Neutrophil (primary cell): ENCODE measurements around the gene FCHSD2.

ENCODE experiments used
- H3K27ac ChIP-seq: fragments of 200-600 bp; sonication (generic); 2 replicates; pipeline ENCODE4 v1.5.1; 2016; ENCODE audit warnings: mild to moderate bottlenecking, moderate library complexity
- H3K27me3 ChIP-seq: fragments of 200-600 bp; sonication (generic); 2 replicates; pipeline ENCODE4 v1.6.0; 2016; ENCODE audit warnings: mild to moderate bottlenecking
- H3K36me3 ChIP-seq: fragments of 200-600 bp; sonication (generic); 2 replicates; pipeline ENCODE4 v1.5.1; 2017
- H3K4me1 ChIP-seq, 2 experiments: fragments of 200-600 bp in 1 of 2; sonication (generic) in 1 of 2; 1 replicate in 1 of 2; 2 replicates in 1 of 2; pipeline versions ENCODE4 v1.5.1 to v1.6.1; 2013 to 2016; ENCODE audit warnings: low read depth in 1 of 2, low read length in 1 of 2, mild to moderate bottlenecking in 1 of 2, moderate library complexity in 1 of 2; ENCODE audit not compliant: control insufficient read depth in 1 of 2, insufficient read depth in 1 of 2
- H3K4me3 ChIP-seq, 2 experiments: fragments of 200-600 bp in 1 of 2; sonication (generic) in 1 of 2; 1 replicate in 1 of 2; 2 replicates in 1 of 2; pipeline ENCODE4 v1.5.1; 2013 to 2016; ENCODE audit warnings: low read depth in 1 of 2, low read length in 1 of 2, mild to moderate bottlenecking in 1 of 2, moderate library complexity in 1 of 2
- H3K9me3 ChIP-seq: fragments of 200-600 bp; sonication (generic); 2 replicates; pipeline ENCODE4 v1.5.1; 2016
- CTCF ChIP-seq: fragments of 200-600 bp; sonication (generic); IDR thresholded peaks from 2 replicates; pipeline ENCODE4 v1.5.1; 2016; ENCODE audit warnings: antibody characterized with exemption

Gene FCHSD2

GRCh38 chr11:72939031-72939430 is 203.1 kb downstream of the FCHSD2 start:
- no peak for TF ChIP-seq CTCF
- Histone ChIP-seq H3K4me3 (no peak overlapping the region), H3K27me3 (no peaks in the 10 kb centered on the region), H3K9me3 (no peaks in the 10 kb centered on the region), H3K36me3 (no peaks in the 10 kb centered on the region), H3K4me1 (peaks cover 37 to 38% of the 10 kb centered on the region in 2 experiments), H3K27ac (no peak overlapping the region)

- Histone ChIP-seq H3K9me3 (no peaks in the 10 kb centered on the region), H3K4me1 (peaks cover 53 to 54% of the 10 kb centered on the region in 2 experiments), H3K27ac (peak overlapping the region; percentile 86), H3K36me3 (no peaks in the 10 kb centered on the region), H3K4me3 (no peak overlapping the region), H3K27me3 (no peaks in the 10 kb centered on the region)
- TF ChIP-seq CTCF: no peak
Observed at GRCh38 chr11:72937439-72937838, 204.7 kb downstream of the FCHSD2 start.

- Histone ChIP-seq H3K4me1 (peaks cover 68% of the 10 kb centered on the region in 2 experiments), H3K36me3 (no peaks in the 10 kb centered on the region), H3K27me3 (no peaks in the 10 kb centered on the region), H3K4me3 (peak overlapping the region in 1 of 2 experiments; percentile 31), H3K9me3 (no peaks in the 10 kb centered on the region), H3K27ac (peak overlapping the region; percentile 86)
- TF ChIP-seq CTCF: no peak
Observed at GRCh38 chr11:72935700-72936099, 206.4 kb downstream of the FCHSD2 start.

GRCh38 chr11:72932132-72932570 is 210.0 kb downstream of the FCHSD2 start:
- Histone ChIP-seq H3K9me3 (no peaks in the 10 kb centered on the region), H3K4me3 (no peak overlapping the region), H3K4me1 (peaks cover 73 to 76% of the 10 kb centered on the region in 2 experiments), H3K27ac (peak overlapping the region; percentile 72), H3K36me3 (no peaks in the 10 kb centered on the region), H3K27me3 (no peaks in the 10 kb centered on the region)
- TF ChIP-seq CTCF: no peak

DNA sequence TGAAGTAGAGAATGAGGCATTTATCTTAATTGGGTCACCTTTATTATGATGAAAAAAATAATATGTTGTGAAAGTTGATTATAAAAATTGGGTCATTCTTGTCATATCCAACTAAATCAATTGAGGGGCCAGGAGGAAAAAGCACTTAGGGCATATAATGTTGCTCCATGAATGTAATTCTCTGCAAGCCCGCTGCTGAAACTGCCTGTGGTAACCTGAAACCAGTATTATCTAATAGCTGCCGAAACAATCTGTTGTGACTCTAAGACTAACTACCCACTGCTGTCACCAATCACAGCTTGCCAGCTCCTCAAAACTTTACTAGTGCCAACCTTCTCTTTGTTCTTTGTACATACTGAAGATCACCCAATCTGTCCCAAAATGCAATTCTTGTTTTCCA is 212.1 kb downstream of the FCHSD2 start:
- no peak for TF ChIP-seq CTCF
- Histone ChIP-seq H3K27ac (peak overlapping the region; percentile 44), H3K4me1 (peaks cover 51 to 56% of the 10 kb centered on the region in 2 experiments), H3K4me3 (no peak overlapping the region), H3K27me3 (no peaks in the 10 kb centered on the region), H3K36me3 (no peaks in the 10 kb centered on the region), H3K9me3 (no peaks in the 10 kb centered on the region)

GRCh38 chr11:72929256-72929655 is 212.9 kb downstream of the FCHSD2 start:
- H3K27me3 ChIP-seq: no peaks in the 10 kb centered on the region
- peaks cover 44 to 52% of the 10 kb centered on the region in 2 experiments for H3K4me1 ChIP-seq
- no peaks in the 10 kb centered on the region for H3K36me3 ChIP-seq
- H3K27ac ChIP-seq: peak overlapping the region; percentile 44
- H3K9me3 ChIP-seq: no peaks in the 10 kb centered on the region
- no peak overlapping the region for H3K4me3 ChIP-seq
- no peak for TF ChIP-seq CTCF
